Ishikawa (cell line): ENCODE results near the gene KRT20.

ENCODE experiments used
- CEBPB ChIP-seq: IDR thresholded peaks from 2 replicates; pipeline ENCODE4 v1.6.1; 2012
- CREB1 ChIP-seq: IDR thresholded peaks from 2 replicates; pipeline ENCODE4 v1.6.1; 2012; ENCODE audit warnings: low read depth
- EGR1 ChIP-seq: IDR thresholded peaks from 2 replicates; pipeline ENCODE4 v1.6.1; 2012
- EP300 ChIP-seq: IDR thresholded peaks from 2 replicates; pipeline ENCODE4 v1.6.1; 2012; ENCODE audit warnings: borderline replicate concordance
- FOXM1 ChIP-seq: IDR thresholded peaks from 2 replicates; pipeline ENCODE4 v1.6.1; 2012; ENCODE audit warnings: low read depth, borderline replicate concordance
- NFIC ChIP-seq: IDR thresholded peaks from 2 replicates; pipeline ENCODE4 v1.6.1; 2012
- RAD21 ChIP-seq: IDR thresholded peaks from 2 replicates; pipeline ENCODE4 v1.6.1; 2012; ENCODE audit warnings: low read depth
- TAF1 ChIP-seq: IDR thresholded peaks from 2 replicates; pipeline ENCODE4 v1.6.1; 2012; ENCODE audit warnings: low read depth, mild to moderate bottlenecking
- TCF12 ChIP-seq: IDR thresholded peaks from 2 replicates; pipeline ENCODE4 v1.6.1; 2012; ENCODE audit warnings: low read depth
- TEAD4 ChIP-seq: IDR thresholded peaks from 2 replicates; pipeline ENCODE4 v1.6.1; 2012
- YY1 ChIP-seq: IDR thresholded peaks from 2 replicates; pipeline ENCODE4 v1.6.1; 2012; ENCODE audit warnings: low read depth
- ZBTB7A ChIP-seq: IDR thresholded peaks from 2 replicates; pipeline ENCODE4 v1.6.1; 2012; ENCODE audit warnings: low read depth
- TF ChIP-seq, protein P1 (sequence below): IDR thresholded peaks from 2 replicates; pipeline ENCODE4 v1.6.1; 2012
- TF ChIP-seq, protein P2 (sequence below): IDR thresholded peaks from 2 replicates; pipeline ENCODE4 v1.6.1; 2012
- TF ChIP-seq, protein P3 (sequence below): IDR thresholded peaks from 2 replicates; pipeline ENCODE4 v1.6.1; 2012; ENCODE audit warnings: low read depth, mild to moderate bottlenecking

The KRT20 gene

DNA sequence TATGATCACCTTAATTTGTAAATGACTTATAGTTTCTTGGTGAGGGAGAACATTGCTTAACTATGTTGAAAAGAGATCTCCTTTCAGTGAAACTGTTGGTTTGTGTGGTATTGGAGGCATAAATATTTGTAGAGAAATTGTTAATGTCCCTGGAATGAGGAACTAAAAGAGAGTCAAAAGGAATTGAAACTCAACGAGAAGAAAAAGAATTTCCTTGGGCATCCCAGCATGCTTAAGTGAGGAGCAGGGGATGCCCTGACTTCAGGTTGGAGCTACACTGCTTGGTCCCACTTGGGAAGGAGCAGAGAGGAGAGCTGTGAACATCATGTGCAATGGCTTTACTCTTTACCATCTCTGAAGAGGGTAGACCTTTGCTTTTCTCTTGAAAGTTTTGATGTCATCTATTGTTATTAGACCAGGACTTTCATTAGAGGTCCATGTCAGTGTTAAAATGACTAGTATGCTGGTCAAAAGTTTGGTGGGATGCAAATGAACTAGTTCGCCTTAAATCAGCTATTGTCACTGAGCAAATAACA lies 30.7 kb upstream of the KRT20 start:
- no peak for TF ChIP-seq TEAD4
- TF ChIP-seq EGR1, result no peak
- TF ChIP-seq EP300, result no peak
- no peak for TF ChIP-seq TAF1
- no peak for TF ChIP-seq YY1
- no peak for TF ChIP-seq NFIC

DNA sequence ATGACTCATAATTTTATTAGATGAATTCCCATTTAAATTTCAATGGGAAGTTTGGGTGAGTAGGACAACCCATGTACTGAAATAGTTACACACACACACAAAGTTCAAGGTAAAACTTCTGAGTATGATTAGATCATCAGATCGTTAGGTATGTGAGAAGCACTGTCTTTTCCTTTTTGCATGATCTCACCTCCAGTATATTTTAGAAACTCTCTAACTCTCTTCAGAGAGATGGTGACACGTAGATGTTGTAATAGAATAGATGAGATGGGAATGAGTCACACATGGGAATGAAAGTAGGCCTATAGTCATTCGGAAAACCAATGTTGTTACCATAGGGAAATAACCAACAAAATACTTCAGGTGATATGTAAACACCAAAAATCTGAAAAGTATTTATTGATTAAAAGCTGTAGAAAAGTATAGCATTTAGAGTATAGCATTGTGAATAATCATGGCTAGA lies 30.2 kb upstream of the KRT20 start:
- peak; percentile 60; the same call in 1 of the 2 replicates for TF ChIP-seq FOXM1
- TF ChIP-seq EP300, result peak; percentile 27; the same call in 1 of the 2 replicates
- TF ChIP-seq TCF12, result no peak

DNA sequence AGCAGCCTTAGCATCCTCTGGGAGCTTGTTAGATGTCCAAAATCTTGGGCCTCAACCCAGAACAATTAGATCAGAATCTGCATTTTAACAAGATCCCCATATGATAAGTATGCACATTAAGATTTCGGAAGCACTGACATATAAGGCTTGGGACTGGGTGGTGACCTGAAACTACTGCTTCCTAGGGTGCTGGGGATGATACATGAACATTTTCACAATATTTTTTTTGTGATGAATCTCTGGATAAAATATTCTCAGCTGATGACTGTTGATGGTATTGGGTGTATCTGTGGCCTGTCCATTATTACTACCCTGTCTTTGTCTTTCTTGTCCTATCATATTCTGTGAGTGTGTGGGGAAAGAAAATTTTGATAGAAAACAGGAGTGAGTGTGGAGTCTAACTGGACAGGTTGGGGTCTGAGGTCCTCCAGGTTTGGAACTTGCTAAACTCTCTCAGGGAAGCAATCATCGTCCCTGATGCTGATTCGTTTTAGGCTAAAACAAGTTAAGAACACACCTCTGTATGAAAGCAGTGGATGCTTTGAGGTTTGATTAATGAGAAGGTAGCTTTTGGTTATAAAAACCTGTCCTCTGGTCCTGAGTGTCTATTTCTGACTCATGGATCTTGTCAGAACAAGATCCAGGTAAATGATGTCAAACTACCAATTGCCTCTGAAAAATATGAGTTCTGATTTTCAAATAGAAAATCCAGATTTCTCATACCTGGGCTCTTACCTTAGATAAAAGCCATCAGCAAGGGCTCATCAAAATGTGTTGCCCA lies 29.2 kb upstream of the KRT20 start:
- TF ChIP-seq YY1 (no peak), CEBPB (no peak), TEAD4 (no peak), NFIC (no peak), ZBTB7A (no peak), TAF1 (no peak), EGR1 (no peak), RAD21 (no peak), FOXM1 (no peak)
- TF ChIP-seq, protein P1, sequence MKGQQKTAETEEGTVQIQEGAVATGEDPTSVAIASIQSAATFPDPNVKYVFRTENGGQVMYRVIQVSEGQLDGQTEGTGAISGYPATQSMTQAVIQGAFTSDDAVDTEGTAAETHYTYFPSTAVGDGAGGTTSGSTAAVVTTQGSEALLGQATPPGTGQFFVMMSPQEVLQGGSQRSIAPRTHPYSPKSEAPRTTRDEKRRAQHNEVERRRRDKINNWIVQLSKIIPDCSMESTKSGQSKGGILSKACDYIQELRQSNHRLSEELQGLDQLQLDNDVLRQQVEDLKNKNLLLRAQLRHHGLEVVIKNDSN, result no peak
- TF ChIP-seq, protein P2, sequence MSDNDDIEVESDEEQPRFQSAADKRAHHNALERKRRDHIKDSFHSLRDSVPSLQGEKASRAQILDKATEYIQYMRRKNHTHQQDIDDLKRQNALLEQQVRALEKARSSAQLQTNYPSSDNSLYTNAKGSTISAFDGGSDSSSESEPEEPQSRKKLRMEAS, result no peak

DNA sequence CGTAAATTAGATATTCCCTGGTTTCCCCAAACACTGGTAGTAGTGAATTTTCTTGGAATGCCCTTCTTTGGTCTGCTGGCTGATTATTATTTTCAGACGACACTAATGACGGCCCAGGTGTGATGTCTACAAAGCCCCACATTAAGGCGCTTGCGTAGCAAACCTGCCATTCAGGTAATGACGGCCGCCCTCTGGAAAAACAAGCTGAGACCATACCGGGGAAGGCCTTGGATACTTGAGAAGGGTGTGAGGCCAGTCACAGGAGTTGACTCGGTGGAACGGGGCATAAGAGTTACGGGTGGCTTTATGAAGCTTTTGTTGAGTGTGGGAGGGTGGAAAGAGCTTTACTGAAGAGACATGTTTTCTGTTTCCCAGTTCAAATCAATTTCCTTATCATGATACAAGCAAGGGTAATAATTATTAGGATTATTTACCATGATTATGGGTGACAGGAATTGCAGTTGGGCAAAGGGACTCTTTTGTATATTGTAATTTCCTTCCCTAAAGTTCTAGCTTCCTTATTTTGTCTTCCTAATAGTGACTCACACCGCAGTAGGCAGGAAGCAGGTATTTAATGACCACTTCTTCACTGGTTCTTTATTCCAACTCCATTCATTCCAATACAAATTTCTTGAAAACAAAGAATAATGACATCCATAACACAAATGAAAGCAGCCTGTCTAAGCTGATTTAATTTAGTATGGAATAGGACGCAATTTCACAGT lies 27.6 kb upstream of the KRT20 start:
- TF ChIP-seq CEBPB, result no peak
- TF ChIP-seq, protein P3, sequence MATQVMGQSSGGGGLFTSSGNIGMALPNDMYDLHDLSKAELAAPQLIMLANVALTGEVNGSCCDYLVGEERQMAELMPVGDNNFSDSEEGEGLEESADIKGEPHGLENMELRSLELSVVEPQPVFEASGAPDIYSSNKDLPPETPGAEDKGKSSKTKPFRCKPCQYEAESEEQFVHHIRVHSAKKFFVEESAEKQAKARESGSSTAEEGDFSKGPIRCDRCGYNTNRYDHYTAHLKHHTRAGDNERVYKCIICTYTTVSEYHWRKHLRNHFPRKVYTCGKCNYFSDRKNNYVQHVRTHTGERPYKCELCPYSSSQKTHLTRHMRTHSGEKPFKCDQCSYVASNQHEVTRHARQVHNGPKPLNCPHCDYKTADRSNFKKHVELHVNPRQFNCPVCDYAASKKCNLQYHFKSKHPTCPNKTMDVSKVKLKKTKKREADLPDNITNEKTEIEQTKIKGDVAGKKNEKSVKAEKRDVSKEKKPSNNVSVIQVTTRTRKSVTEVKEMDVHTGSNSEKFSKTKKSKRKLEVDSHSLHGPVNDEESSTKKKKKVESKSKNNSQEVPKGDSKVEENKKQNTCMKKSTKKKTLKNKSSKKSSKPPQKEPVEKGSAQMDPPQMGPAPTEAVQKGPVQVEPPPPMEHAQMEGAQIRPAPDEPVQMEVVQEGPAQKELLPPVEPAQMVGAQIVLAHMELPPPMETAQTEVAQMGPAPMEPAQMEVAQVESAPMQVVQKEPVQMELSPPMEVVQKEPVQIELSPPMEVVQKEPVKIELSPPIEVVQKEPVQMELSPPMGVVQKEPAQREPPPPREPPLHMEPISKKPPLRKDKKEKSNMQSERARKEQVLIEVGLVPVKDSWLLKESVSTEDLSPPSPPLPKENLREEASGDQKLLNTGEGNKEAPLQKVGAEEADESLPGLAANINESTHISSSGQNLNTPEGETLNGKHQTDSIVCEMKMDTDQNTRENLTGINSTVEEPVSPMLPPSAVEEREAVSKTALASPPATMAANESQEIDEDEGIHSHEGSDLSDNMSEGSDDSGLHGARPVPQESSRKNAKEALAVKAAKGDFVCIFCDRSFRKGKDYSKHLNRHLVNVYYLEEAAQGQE, result no peak
- TF ChIP-seq TAF1, result no peak
- no peak for TF ChIP-seq EP300
- TF ChIP-seq YY1, result no peak
- TF ChIP-seq CREB1, result no peak
- TF ChIP-seq TCF12, result no peak
- TF ChIP-seq, protein P1, result no peak
- no peak for TF ChIP-seq NFIC
- TF ChIP-seq RAD21, result no peak

DNA sequence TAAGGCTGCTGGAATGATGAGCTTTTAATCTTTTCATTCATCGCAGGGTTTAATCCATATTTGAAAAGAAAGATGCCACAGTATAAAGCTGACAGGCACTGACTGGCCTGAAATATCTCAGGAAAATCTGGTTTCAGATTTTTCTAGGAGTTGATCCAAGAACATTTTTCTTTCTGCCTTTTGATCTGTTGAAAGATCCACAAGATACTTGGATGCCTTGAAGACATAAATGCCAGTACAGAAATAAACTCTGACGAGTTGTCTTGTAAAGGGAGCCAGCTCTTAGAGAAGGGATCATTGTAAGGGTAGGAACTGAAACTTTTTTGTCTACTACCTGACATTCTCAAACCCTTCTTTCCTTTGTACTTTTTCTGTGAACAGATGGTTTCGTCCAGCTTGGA lies 25.4 kb upstream of the KRT20 start:
- TF ChIP-seq TCF12 (no peak), FOXM1 (no peak), YY1 (no peak), EP300 (no peak), ZBTB7A (no peak), TAF1 (no peak), TEAD4 (no peak), RAD21 (no peak), CEBPB (no peak)
- TF ChIP-seq, protein P2, result no peak
- TF ChIP-seq, protein P3, result no peak
- TF ChIP-seq, protein P1, result no peak
